Jurkat, Clone E6-1 (cell line): Measurements from ENCODE around the gene TOLLIP.
"Not testable (repeated sequence)": the region's sequence is repeated elsewhere in the genome, so short reads cannot be mapped to it uniquely, and the experiment has no call there.

Source experiments
- DNase-seq: peaks from one replicate; pipeline ENCODE4 v3.0.0-alpha.2; 2011; ENCODE audit warnings: low read depth, low spot score
- H3K4me3 ChIP-seq: 2 replicates; pipeline ENCODE4 v1.5.1; 2011; ENCODE audit warnings: mild to moderate bottlenecking, low read length, control low read depth, moderate library complexity

TOLLIP gene

GRCh38 chr11:1257366-1257765 lies 52.1 kb downstream of the TOLLIP start:
- H3K4me3 ChIP-seq = no peak overlapping the region
- DNase-seq = no peak

DNA sequence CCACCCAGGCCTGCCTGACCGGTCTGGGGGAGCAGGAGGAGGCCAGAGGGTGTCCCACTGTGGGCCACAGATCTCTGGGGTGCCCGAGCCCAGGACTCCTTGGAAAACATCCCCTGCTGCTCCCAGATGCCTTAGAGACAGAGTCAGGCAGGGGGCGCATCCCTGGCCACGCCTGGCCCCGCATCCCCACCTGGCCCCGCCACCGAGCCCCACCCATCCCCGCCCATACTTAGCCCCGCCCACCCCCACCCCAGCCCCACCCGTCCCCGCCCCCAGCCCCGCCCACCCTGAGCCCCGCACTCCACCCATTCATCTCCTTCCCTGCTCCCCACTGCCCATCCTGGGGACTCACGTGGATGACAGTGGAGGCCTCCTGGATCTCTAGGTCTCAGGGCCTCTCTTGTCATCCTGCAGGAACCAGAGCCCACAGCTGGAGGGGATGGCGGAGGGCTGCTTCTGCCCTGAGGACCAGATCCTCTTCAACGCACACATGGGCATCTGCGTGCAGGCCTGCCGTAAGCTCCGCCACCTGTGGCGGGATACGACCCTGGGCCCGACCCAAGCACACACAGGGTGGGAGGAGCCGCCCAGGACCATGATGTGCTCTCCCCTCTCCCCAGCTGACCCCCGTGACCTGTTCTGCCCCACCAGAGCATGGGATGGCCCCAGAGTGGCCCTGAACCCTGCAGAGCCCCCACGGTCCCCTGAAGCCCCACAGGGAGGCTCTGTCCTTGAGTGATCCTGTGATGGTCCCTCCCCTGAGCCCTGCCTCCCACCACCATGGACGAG lies 53.0 kb downstream of the TOLLIP start:
- no peak for DNase-seq
- H3K4me3 ChIP-seq = no peak overlapping the region

DNA sequence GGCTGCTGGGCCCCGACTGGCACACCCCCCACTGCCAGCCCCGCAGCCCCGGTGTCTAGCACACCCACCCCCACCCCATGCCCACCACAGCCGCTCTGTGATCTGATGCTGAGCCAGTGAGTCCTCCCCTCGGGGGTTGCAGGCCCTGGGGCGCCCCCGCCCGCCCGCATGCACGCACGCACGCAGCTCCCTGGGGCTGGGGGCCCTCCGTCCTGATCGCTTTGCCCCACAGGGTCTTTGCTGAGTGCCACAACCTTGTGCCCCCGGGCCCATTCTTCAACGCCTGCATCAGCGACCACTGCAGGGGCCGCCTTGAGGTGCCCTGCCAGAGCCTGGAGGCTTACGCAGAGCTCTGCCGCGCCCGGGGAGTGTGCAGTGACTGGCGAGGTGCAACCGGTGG lies 54.3 kb downstream of the TOLLIP start:
- DNase-seq = no peak

GRCh38 chr11:1254733-1255132 lies 54.7 kb downstream of the TOLLIP start:
- no peak for DNase-seq

More for the DNA sequence above, 54.3 kb downstream of the TOLLIP start:
- H3K4me3 ChIP-seq = no peak overlapping the region

GRCh38 chr11:1254086-1254648 lies 55.3 kb downstream of the TOLLIP start:
- no peak overlapping the region for H3K4me3 ChIP-seq

More at GRCh38 chr11:1254733-1255132, 54.7 kb downstream of the TOLLIP start:
- H3K4me3 ChIP-seq = no peak overlapping the region

GRCh38 chr11:1253103-1253485 lies 56.3 kb downstream of the TOLLIP start:
- no peak for DNase-seq
- no peak overlapping the region for H3K4me3 ChIP-seq

More at GRCh38 chr11:1254086-1254648, 55.3 kb downstream of the TOLLIP start:
- DNase-seq = no peak

- H3K4me3 ChIP-seq = no peak overlapping the region
- no peak for DNase-seq
Measured at GRCh38 chr11:1252371-1253102, 56.9 kb downstream of the TOLLIP start.

GRCh38 chr11:1251236-1251770 lies 58.1 kb downstream of the TOLLIP start:
- H3K4me3 ChIP-seq = no peak overlapping the region
- DNase-seq = no peak

DNA sequence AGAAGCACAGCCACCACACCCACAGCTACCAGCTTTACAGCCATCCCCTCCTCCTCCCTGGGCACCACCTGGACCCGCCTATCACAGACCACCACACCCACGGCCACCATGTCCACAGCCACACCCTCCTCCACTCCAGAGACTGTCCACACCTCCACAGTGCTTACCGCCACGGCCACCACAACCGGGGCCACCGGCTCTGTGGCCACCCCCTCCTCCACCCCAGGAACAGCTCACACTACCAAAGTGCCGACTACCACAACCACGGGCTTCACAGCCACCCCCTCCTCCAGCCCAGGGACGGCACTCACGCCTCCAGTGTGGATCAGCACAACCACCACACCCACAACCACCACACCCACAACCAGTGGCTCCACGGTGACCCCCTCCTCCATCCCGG lies 59.0 kb downstream of the TOLLIP start:
- not testable (repeated sequence) for H3K4me3 ChIP-seq, DNase-seq

DNA sequence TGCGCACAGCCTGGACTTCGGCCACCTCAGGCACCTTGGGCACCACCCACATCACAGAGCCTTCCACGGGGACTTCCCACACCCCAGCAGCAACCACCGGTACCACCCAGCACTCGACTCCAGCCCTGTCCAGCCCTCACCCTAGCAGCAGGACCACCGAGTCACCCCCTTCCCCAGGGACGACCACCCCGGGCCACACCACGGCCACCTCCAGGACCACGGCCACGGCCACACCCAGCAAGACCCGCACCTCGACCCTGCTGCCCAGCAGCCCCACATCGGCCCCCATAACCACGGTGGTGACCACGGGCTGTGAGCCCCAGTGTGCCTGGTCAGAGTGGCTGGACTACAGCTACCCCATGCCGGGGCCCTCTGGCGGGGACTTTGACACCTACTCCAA lies 60.5 kb downstream of the TOLLIP start:
- not testable (repeated sequence) for DNase-seq, H3K4me3 ChIP-seq

- not testable (repeated sequence) for H3K4me3 ChIP-seq, DNase-seq
Measured at GRCh38 chr11:1247026-1247425, 62.4 kb downstream of the TOLLIP start.

- H3K4me3 ChIP-seq, DNase-seq: not testable (repeated sequence)
Measured at GRCh38 chr11:1246301-1246700, 63.1 kb downstream of the TOLLIP start.

DNA sequence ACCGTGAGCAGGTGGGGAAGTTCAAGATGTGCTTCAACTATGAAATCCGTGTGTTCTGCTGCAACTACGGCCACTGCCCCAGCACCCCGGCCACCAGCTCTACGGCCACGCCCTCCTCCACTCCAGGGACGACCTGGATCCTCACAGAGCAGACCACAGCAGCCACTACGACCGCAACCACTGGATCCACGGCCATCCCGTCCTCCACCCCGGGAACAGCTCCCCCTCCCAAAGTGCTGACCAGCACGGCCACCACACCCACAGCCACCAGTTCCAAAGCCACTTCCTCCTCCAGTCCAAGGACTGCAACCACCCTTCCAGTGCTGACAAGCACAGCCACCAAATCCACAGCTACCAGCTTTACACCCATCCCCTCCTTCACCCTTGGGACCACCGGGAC lies 63.7 kb downstream of the TOLLIP start:
- H3K4me3 ChIP-seq, DNase-seq: not testable (repeated sequence)

DNA sequence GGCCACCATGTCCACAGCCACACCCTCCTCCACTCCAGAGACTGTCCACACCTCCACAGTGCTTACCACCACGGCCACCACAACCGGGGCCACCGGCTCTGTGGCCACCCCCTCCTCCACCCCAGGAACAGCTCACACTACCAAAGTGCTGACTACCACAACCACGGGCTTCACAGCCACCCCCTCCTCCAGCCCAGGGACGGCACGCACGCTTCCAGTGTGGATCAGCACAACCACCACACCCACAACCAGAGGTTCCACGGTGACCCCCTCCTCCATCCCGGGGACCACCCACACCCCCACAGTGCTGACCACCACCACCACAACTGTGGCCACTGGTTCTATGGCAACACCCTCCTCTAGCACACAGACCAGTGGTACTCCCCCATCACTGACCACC lies 64.9 kb downstream of the TOLLIP start:
- not testable (repeated sequence) for DNase-seq

DNA sequence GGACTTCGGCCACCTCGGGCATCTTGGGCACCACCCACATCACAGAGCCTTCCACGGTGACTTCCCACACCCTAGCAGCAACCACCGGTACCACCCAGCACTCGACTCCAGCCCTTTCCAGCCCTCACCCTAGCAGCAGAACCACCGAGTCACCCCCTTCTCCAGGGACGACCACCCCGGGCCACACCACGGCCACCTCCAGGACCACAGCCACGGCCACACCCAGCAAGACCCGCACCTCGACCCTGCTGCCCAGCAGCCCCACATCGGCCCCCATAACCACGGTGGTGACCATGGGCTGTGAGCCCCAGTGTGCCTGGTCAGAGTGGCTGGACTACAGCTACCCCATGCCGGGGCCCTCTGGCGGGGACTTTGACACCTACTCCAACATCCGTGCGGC lies 65.9 kb downstream of the TOLLIP start:
- not testable (repeated sequence) for H3K4me3 ChIP-seq

More for the DNA sequence above, 64.9 kb downstream of the TOLLIP start:
- not testable (repeated sequence) for H3K4me3 ChIP-seq

GRCh38 chr11:1242751-1243150 lies 66.7 kb downstream of the TOLLIP start:
- H3K4me3 ChIP-seq, DNase-seq: not testable (repeated sequence)

More for the DNA sequence above, 65.9 kb downstream of the TOLLIP start:
- DNase-seq = not testable (repeated sequence)

- no peak overlapping the region for H3K4me3 ChIP-seq
- no peak for DNase-seq
Measured at GRCh38 chr11:1242289-1242688, 67.1 kb downstream of the TOLLIP start.

DNA sequence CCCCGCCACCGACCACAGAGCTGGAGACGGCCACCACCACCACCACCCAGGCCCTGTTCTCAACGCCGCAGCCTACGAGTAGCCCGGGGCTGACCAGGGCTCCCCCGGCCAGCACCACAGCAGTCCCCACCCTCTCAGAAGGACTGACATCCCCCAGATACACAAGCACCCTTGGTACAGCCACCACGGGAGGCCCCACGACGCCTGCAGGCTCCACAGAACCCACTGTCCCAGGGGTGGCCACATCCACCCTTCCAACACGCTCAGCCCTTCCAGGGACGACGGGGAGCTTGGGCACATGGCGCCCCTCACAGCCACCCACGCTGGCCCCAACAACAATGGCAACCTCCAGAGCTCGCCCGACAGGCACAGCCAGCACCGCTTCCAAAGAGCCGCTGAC lies 67.7 kb downstream of the TOLLIP start:
- no peak for DNase-seq
- H3K4me3 ChIP-seq = no peak overlapping the region

DNA sequence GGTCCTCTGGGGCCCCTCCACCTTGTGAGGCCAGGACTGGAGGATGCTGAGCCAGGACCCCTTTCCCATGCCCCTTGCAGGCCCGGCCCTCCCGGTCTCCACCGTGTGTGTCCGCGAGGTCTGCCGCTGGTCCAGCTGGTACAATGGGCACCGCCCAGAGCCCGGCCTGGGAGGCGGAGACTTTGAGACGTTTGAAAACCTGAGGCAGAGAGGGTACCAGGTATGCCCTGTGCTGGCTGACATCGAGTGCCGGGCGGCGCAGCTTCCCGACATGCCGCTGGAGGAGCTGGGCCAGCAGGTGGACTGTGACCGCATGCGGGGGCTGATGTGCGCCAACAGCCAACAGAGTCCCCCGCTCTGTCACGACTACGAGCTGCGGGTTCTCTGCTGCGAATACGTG lies 68.7 kb downstream of the TOLLIP start:
- no peak overlapping the region for H3K4me3 ChIP-seq
- DNase-seq = no peak
